GM21619 (cell line): ENCODE results near the gene ZNRF3.
"Not testable (repeated sequence)": the region's sequence is repeated elsewhere in the genome, so short reads cannot be mapped to it uniquely, and the experiment has no call there.

Source experiments
- ATAC-seq: cut with Tn5 transposase; IDR thresholded peaks from one replicate; pipeline ENCODE4 v1.9.1; 2021; ENCODE audit not compliant: unreplicated experiment

ZNRF3 gene

GRCh38 chr22:29081517-29082236 is 198.3 kb downstream of the ZNRF3 start:
- no peak for ATAC-seq

DNA sequence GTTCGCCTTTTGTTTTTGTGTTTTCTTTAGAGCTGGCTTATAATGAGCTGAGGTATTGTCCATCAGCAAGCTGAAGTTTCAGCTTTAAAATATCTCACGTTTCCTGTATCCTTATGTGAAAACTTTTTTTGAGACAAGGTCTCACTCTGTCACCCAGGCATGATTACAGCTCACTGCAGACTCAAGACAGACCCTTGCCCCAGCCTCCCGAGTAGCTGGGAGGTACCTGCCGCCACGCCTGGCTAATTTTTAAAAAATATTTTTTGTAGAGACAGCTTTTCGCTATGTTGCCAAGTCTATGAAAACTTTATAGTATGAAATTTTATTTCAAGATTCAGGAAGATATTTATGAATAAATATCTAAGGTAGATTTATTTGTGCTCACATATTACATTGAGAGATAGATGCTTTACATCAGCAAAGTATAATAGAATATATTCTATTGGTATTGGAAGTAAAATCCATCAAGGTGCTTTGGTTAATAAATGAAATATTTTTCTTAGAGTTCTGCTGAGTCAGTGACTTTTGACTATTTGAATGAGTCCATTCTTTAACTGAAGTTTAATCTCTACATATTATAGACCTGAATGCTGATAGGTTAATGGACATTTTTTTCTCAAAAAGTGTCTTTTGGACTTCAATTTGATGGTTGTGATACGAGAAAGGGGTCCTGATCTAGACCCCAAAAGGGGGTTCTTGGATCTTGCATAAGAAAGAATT is 199.6 kb downstream of the ZNRF3 start:
- no peak for ATAC-seq

- not testable (repeated sequence) for ATAC-seq
Measured at GRCh38 chr22:29083576-29083932, 200.2 kb downstream of the ZNRF3 start.

GRCh38 chr22:29083933-29084591 is 200.7 kb downstream of the ZNRF3 start:
- ATAC-seq = no peak

- no peak for ATAC-seq
Measured at GRCh38 chr22:29087012-29087411, 203.6 kb downstream of the ZNRF3 start.

GRCh38 chr22:29088809-29089208 is 205.4 kb downstream of the ZNRF3 start:
- ATAC-seq = no peak

- ATAC-seq = no peak
Measured at GRCh38 chr22:29089507-29089906, 206.1 kb downstream of the ZNRF3 start.

GRCh38 chr22:29090039-29090438 is 206.7 kb downstream of the ZNRF3 start:
- no peak for ATAC-seq

- no peak for ATAC-seq
Measured at GRCh38 chr22:29092243-29092642, 208.9 kb downstream of the ZNRF3 start.

- ATAC-seq = no peak
Measured at GRCh38 chr22:29093030-29093429, 209.7 kb downstream of the ZNRF3 start.

- no peak for ATAC-seq
Measured at GRCh38 chr22:29093501-29094300, 210.3 kb downstream of the ZNRF3 start.

DNA sequence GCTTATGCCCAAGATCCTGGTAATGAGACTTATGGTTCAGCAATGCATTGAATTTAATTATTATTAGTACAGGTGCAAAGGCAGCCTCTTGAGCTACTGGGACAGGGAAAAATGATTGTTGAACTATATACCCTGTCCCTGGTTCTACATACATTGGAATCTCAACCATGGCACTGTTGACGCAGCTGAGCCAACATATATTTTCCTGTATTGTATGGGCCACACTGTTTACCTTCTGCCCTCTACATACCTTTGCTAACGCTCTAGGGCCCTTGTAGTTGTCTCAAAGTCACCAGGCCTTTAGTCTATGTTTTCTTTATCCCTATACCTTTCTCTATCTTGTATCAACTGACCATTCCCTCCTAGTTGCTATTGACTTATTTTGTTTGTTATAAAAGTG is 212.1 kb downstream of the ZNRF3 start:
- ATAC-seq = no peak

DNA sequence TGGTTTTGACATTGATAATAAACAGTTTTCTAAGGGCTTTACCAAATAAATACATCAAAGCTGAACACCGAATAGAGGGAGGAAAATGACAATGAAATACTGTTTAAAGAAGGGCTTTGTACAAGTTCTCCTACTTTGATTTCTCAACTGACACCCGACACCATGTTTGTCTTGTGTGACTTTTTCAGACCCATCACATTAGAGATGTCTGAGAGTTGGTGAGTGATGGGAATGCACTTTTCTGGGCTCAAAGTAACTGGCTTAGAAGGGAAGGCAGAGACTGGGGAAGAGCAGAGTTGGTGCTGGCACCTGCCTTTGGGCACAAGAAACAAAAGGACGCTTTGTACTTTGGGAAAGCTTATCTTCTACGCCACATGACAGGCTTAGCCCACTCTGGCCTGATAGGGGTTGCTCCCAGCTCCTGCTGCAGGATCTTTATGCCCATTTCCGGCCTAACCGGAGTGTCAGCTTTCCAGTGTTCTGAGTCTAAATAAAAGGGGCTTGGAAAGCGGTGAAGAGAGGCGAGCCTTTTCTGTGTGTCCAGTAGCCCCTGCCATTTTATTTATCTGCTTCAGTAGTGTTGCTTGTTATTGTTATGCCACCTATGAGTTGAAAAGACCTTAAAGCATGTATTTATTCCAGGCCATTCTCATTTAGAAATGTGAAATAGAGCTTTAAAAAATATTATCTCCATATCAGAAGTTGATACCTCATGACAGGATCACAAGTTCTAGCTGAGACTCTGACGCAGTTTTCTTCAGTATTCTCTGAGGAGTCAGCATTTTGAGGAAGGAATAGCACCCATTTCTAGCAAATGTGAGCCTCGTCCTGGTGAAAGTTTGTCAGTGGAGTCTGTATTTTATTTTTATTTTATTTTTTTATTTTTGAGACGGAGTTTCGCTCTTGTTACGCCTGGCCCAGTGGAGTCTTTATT is 213.6 kb downstream of the ZNRF3 start:
- no peak for ATAC-seq

- ATAC-seq = no peak
Measured at GRCh38 chr22:29098296-29098695, 214.9 kb downstream of the ZNRF3 start.

DNA sequence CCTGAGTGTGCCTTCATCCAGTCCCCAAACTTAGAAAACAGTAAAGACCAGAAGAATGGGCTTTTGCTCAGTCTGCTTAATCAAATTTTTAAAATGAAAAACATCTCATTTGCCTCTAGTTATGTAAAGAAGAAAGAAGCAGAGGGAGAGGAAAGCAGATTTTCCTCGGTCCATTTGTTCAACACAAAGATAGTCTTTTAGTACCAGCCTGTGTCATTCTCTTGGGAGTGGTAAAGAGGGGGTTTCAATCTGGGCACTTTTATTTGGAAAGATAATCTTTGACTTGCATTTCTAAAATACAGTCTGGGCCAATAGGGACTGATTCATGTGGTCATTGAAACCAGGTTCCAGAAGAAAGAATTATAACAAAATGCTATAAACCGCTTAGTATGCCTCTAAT is 218.9 kb downstream of the ZNRF3 start:
- no peak for ATAC-seq

GRCh38 chr22:29103121-29103520 is 219.7 kb downstream of the ZNRF3 start:
- ATAC-seq = no peak

DNA sequence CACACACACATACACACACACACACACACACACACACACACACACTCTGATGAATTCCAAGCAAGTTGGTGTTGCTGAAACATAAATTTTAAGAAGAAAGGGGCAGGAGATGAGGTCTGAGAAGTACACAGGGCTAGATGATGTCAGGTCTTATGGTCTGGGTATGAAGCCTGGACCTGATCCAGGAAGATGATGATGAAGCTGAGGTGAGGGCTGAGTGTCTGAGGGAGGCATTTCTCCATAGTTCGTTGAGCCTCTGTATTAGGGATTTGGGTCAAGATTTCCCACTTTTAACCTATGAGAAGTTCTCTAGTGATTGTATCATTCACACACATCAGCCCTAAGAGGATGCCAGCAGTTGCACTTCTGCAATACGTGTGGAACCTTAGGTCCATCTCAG is 222.1 kb downstream of the ZNRF3 start:
- no peak for ATAC-seq

GRCh38 chr22:29106839-29107238 is 223.5 kb downstream of the ZNRF3 start:
- ATAC-seq = no peak
